Choroid plexus epithelial cell (primary cell): Measurements from ENCODE around the gene SLC6A9.

Experiments used
- DNase-seq: peaks from one replicate; pipeline ENCODE4 v3.0.0-alpha.2; 2010; ENCODE audit warnings: low read depth
- H3K4me3 ChIP-seq: 2 replicates; pipeline ENCODE4 v1.5.1; 2011; ENCODE audit warnings: low read depth, mild to moderate bottlenecking, control low read depth, low read length, moderate library complexity
- TF ChIP-seq, protein P1 (sequence below): conservative IDR thresholded peaks from 2 replicates; pipeline ENCODE4 v1.5.1; 2011; ENCODE audit warnings: low read depth, mild to moderate bottlenecking, control low read depth, inconsistent platforms, low read length, moderate library complexity

The SLC6A9 gene

DNA sequence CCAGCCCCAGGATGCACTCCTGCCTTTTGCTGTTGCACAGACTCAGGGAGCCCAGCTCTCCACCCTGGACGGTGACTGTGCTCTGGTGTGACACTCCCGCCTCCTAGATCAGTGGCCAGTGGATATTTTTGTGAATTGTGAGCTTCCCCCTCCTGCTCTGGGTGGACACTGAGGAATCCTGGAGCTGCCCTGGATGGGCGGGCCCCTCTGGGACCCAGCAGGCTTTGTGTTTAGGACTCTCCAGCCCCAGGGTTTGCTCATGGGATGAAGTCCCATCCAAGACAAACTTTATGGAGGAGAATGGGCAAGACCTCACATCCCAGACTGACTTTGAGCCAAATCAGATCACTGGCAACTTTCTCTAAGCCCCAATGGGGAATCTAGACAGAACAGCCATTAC, 16.1 kb downstream of the SLC6A9 start:
- TF ChIP-seq, protein P1, sequence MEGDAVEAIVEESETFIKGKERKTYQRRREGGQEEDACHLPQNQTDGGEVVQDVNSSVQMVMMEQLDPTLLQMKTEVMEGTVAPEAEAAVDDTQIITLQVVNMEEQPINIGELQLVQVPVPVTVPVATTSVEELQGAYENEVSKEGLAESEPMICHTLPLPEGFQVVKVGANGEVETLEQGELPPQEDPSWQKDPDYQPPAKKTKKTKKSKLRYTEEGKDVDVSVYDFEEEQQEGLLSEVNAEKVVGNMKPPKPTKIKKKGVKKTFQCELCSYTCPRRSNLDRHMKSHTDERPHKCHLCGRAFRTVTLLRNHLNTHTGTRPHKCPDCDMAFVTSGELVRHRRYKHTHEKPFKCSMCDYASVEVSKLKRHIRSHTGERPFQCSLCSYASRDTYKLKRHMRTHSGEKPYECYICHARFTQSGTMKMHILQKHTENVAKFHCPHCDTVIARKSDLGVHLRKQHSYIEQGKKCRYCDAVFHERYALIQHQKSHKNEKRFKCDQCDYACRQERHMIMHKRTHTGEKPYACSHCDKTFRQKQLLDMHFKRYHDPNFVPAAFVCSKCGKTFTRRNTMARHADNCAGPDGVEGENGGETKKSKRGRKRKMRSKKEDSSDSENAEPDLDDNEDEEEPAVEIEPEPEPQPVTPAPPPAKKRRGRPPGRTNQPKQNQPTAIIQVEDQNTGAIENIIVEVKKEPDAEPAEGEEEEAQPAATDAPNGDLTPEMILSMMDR = no peak
- DNase-seq = no peak
- no peak overlapping the region for H3K4me3 ChIP-seq

- no peak overlapping the region for H3K4me3 ChIP-seq
- TF ChIP-seq, protein P1 = no peak
- DNase-seq = no peak
Observed at GRCh38 chr1:44014365-44015104, 16.7 kb downstream of the SLC6A9 start.

DNA sequence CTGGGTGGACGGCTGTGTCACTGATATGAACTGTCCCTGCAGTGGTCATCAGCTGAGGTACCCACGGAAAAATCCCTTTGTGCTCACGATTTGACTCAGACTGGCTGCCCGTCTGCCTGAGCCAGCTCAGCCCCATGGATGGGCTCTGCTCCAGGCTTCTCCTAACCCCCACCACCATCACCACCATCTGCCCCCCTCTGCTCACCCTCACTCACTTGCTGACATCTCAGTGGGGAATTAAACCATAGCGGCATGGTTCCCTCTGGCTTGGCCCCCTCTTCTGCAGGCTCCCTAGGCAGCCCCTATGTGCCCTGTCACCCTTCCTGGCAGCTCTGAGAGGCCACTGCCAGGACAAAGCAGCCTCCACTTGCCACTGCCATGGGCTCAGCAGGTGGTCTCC, 17.3 kb downstream of the SLC6A9 start:
- no peak overlapping the region for H3K4me3 ChIP-seq
- no peak for DNase-seq
- TF ChIP-seq, protein P1 = no peak

DNA sequence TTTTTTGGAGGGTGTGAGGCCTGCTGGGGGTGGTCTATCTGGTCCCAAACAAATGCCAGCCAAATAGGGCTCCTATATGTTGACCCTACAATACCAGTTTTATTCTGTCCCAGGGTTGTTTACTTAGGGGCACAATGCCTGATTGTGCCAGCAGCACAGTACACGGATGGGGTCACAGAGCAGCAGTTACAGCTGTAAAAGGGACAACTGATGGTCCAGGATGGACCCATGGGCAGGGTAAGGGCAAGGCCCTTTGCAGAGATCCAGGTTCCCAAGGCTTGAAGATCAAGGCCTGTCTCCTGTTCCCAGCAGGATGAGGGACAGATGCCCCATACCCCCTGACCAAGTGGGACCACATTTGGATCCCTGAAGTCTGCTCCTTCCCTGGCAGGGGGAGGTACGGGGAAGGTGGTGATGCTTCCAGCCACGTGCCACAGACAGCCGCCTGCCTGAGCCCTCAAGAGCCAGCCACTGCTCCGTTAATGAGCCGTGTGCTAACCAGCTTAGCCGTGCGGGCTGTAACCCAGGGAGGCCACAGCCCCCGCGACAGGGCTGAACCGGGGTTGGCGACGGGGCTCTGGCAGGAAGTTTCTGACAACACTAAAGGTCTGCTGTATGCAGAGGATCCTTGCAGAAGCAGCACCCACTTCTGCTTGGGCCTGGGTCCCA, 18.2 kb downstream of the SLC6A9 start:
- H3K4me3 ChIP-seq = no peak overlapping the region
- no peak for DNase-seq
- TF ChIP-seq, protein P1 = no peak

- TF ChIP-seq, protein P1 = no peak
- H3K4me3 ChIP-seq = no peak overlapping the region
- no peak for DNase-seq
Observed at GRCh38 chr1:44012404-44012803, 18.9 kb downstream of the SLC6A9 start.

DNA sequence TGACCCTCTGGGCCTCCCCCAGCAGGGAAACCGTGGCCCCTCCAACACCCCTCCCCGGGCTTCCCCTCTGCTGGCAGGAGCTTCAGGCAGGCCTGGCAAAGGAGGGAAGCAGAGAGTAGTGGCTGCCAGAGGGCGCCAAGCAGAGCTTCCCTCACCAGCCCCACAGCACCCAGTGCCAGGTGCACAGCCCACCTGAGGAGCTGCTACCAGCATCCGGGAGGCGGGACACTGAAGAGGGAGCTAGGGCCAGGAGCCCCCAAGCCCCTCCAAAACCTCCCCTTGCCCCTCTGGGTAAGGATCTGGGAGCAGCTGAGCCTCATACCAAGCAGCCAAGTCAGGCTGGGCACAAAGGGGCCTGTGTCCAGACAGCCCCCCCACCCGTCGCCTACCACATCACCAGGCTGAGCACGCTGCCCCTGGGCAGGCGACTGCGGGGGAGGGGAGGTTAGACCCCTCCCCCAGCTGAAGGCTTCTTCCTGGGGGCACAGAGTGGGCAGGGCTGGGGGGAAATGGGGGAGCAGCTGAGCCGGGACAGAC, 20.3 kb downstream of the SLC6A9 start:
- no peak for DNase-seq
- TF ChIP-seq, protein P1 = no peak
- no peak overlapping the region for H3K4me3 ChIP-seq
